Upper lobe of right lung (tissue), 1 donor: ENCODE results near the gene CUTC. TPM values are rescaled to one million over a fixed set of nuclear protein-coding genes. Genes with fewer than 3 reads are reported as not detected.

Experiments used
- ATAC-seq: fragments of 200-7000 bp; cut with Tn5 transposase; one replicate; pipeline ENCODE4 v1.9.1; 2020; ENCODE audit warnings: mild to moderate bottlenecking, moderate library complexity
- DNase-seq: peaks from one replicate; pipeline ENCODE4 v3.0.0-alpha.2; 2020
- H3K27ac ChIP-seq: fragments of 200-600 bp; one replicate; pipeline ENCODE4 v1.8.0; 2022
- H3K27me3 ChIP-seq: fragments of 200-600 bp; one replicate; pipeline ENCODE4 v1.8.0; 2022; ENCODE audit warnings: mild to moderate bottlenecking
- H3K36me3 ChIP-seq: fragments of 200-600 bp; one replicate; pipeline ENCODE4 v1.8.0; 2022
- H3K4me1 ChIP-seq: fragments of 200-600 bp; one replicate; pipeline ENCODE4 v1.8.0; 2022
- H3K4me3 ChIP-seq: fragments of 200-600 bp; one replicate; pipeline ENCODE4 v1.8.0; 2022; ENCODE audit warnings: mild to moderate bottlenecking
- H3K9me3 ChIP-seq: fragments of 200-600 bp; one replicate; pipeline ENCODE4 v1.8.0; 2022
- intact Hi-C: fragments of 100-400 bp; cut with DNase I; formaldehyde crosslinking; loops from one replicate; pipeline ENCODE4 v1.11.0; 2022
- total RNA-seq: library from RNA; stranded (reverse); fragmentation: NEBNext Ultra II Directional; extraction: Animal tissue kit (Norgen Biotek cat#: 25700); gene quantifications from one replicate; pipeline ENCODE4 v1.2.1, GENCODE V29; 2021
- TF ChIP-seq, protein P1 (sequence below): fragments of 200-600 bp; IDR thresholded peaks from one replicate; pipeline ENCODE4 v1.8.0; 2022; ENCODE audit warnings: antibody characterized with exemption
- donor health status: DM: no; HTN: yes; CAD: no; lungs with severe emphysema.

Gene CUTC
- total RNA-seq, 1 donor from 2014 or later = 15.8 TPM

DNA sequence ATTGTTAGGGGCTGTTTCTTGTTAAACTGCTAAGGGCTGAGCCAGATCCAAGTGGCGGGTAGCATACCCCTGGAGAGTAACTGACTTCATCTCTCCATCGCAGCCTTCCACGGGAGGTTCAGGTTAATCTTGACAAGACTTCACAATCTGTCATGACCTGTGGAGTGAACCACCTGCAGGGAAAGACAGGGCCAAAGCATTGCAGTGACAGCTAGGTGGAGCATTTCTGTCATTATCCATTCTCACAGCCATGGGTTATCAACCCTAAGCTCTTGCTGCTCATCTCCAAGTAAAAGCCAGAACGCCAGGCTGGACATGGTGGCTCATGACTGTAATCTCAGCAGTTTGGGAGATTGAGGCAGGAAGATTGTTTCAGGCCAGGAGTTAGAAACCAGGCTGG is 67.6 kb downstream of the CUTC start:
- no peak for ATAC-seq
- H3K27ac ChIP-seq = no peak overlapping the region

DNA sequence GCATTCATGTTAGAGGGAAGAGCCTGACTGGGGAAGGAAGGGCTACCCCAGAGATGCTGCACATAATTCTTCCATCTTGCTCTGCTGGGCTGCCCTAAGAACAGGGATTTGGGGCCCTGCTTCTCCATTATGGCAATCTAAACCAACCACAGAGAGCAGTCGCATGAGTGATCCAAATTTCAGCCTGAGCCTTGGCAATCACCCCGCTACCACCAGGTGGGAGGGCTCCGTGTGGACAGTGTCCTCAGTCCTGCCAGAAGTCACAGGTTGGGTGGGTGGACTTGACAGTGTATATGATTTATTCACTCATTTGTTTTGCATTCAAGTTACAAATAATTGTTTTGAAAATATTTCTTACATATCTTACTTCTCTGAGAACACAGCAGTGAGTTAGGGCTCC is 72.4 kb downstream of the CUTC start:
- Histone ChIP-seq H3K4me3 (no peak overlapping the region), H3K27ac (no peak overlapping the region), H3K9me3 (no peaks in the 10 kb centered on the region), H3K27me3 (no peaks in the 10 kb centered on the region), H3K36me3 (no peaks in the 10 kb centered on the region), H3K4me1 (no peaks in the 10 kb centered on the region)
- no peak for ATAC-seq
- TF ChIP-seq, protein P1, sequence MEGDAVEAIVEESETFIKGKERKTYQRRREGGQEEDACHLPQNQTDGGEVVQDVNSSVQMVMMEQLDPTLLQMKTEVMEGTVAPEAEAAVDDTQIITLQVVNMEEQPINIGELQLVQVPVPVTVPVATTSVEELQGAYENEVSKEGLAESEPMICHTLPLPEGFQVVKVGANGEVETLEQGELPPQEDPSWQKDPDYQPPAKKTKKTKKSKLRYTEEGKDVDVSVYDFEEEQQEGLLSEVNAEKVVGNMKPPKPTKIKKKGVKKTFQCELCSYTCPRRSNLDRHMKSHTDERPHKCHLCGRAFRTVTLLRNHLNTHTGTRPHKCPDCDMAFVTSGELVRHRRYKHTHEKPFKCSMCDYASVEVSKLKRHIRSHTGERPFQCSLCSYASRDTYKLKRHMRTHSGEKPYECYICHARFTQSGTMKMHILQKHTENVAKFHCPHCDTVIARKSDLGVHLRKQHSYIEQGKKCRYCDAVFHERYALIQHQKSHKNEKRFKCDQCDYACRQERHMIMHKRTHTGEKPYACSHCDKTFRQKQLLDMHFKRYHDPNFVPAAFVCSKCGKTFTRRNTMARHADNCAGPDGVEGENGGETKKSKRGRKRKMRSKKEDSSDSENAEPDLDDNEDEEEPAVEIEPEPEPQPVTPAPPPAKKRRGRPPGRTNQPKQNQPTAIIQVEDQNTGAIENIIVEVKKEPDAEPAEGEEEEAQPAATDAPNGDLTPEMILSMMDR = no peak
- no peak for DNase-seq
- intact Hi-C loops = no loop called here

More for the DNA sequence above, 67.6 kb downstream of the CUTC start:
- Histone ChIP-seq H3K4me1 (no peaks in the 10 kb centered on the region), H3K4me3 (no peak overlapping the region), H3K36me3 (no peaks in the 10 kb centered on the region), H3K27me3 (no peaks in the 10 kb centered on the region), H3K9me3 (no peaks in the 10 kb centered on the region)
- intact Hi-C loops = no loop called here
- DNase-seq = no peak
- TF ChIP-seq, protein P1 = no peak

DNA sequence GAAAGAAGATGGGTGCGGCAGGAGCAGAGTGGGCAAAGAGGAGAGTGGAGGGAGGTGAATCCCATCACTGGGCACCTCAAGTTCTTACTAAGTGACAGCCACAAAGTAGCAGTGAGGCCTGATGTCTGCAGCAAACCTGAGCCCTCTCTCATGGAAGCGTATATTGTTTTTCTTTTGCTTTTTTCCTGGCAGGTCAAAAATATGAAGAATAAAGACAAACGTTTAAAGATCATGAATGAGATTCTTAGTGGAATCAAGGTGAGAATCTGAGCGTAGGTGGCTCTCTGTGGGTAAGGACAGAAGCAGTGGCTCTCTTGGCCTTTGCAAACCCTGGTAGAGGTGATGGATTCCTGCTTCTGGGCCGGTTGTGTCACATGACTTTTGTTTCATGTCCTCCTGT is 73.2 kb downstream of the CUTC start:
- H3K4me3 ChIP-seq = no peak overlapping the region
- H3K4me1 ChIP-seq = no peaks in the 10 kb centered on the region

More for the DNA sequence above, 73.2 kb downstream of the CUTC start:
- intact Hi-C loops = no loop called here
- Histone ChIP-seq H3K9me3 (no peaks in the 10 kb centered on the region), H3K27me3 (no peaks in the 10 kb centered on the region), H3K36me3 (no peaks in the 10 kb centered on the region), H3K27ac (no peak overlapping the region)
- DNase-seq (no peak), ATAC-seq (no peak)
- TF ChIP-seq, protein P1 = no peak

Other genes starting within 250 kb of the CUTC start
- 0.26 TPM for gene NKX2-3, start 199.3 kb upstream of the CUTC start, total RNA-seq
- gene SLC25A28, start 111.8 kb upstream of the CUTC start, total RNA-seq = 47.4 TPM
- gene ENTPD7, start 72.7 kb upstream of the CUTC start, total RNA-seq = 7.9 TPM
- gene COX15, start 107 bp upstream of the CUTC start, total RNA-seq = 32.2 TPM
- gene ABCC2, start 50.4 kb downstream of the CUTC start, total RNA-seq = 1.1 TPM